Left colon (tissue), 2 donors: ENCODE measurements around the gene VSIR. TPM values are rescaled to one million over a fixed set of nuclear protein-coding genes. Genes with fewer than 3 reads are reported as not detected.

Source experiments
- ATAC-seq: fragments of 200-7000 bp; cut with Tn5 transposase; one replicate; pipeline ENCODE4 v1.9.1; 2020; ENCODE audit warnings: mild to moderate bottlenecking, moderate library complexity
- DNase-seq, 2 donors: peaks; one replicate each; pipeline ENCODE4 v3.0.0-alpha.2; 2020
- intact Hi-C, 2 donors: fragments of 100-400 bp; cut with DNase I in 1 of 2; cut with micrococcal nuclease in 1 of 2; formaldehyde crosslinking; loops; one replicate each; pipeline versions ENCODE4 v1.11.2 to v1.14.0; 2022; cut with DNase I, micrococcal nuclease
- total RNA-seq, 2 donors: library from RNA; stranded (reverse); fragmentation: NEBNext Ultra II Directional; extraction: Animal tissue kit (Norgen Biotek cat#: 25700); gene quantifications; one replicate each; pipeline ENCODE4 v1.2.1, GENCODE V29; 2021
- donor health status: DM: no; HTN: no; CAD: no.
- donor health status: DM: yes; HTN: yes; CAD: no.

Gene VSIR
- total RNA-seq, 2 donors from 2014 or later, result 50.5 to 76.7 TPM

DNA sequence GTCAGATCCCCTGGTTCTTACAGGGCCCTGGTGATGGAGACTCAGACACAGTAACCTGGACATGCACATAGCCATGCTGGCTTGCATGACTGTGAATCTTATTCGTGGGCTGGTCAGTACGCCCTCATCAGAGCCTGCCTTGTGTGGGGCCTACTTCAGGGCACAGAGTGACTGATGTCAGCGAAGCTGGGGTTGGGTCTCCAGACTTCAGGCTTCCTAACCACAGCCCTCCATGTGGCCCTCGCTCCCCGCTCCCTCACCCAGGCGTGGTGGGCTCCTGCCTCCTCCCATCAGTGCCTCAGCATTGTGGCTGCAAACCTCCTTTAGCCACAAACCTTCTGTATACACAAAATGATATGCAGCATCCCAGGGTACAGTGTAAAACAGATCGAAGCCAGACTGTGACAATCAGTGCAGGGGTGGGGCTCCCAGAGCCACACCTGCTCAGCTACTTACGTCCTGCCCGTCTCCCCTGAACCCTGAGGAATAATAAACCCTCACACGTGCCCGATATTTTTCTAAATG is 46.7 kb downstream of the VSIR start:
- intact Hi-C loops, result no loop called here
- DNase-seq (no peak), ATAC-seq (peak; percentile 46)

DNA sequence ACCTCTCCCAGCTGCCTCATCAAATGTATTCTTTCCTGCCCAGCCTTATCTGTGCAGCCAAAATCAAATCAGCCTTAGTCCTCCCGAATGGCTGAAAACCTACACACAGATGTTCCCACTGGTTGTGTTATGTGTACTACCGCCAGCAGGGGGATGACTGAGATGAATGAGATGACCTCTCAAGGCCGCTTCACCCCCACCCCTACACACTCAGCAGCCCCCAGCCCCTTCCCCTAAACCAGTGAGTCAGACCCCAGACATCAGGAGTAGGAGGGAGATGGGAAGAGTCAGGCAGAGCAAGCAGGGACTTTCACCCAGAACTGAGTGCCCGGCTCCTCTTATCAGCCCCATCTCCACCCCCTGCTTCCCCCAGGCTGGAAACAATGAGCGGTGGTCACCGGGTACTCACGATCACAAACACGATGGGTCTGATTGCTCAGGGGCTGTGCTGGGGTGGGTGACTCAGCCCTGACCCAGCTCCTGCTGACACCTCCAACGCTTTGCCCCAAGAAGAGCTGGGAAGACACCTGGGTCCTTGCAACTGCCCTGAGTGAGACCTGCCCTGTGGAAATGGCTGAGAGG is 47.2 kb downstream of the VSIR start:
- ATAC-seq (no peak), DNase-seq (peak in 1 of 2 donors; percentile 61)
- intact Hi-C loops, result no loop called here

DNA sequence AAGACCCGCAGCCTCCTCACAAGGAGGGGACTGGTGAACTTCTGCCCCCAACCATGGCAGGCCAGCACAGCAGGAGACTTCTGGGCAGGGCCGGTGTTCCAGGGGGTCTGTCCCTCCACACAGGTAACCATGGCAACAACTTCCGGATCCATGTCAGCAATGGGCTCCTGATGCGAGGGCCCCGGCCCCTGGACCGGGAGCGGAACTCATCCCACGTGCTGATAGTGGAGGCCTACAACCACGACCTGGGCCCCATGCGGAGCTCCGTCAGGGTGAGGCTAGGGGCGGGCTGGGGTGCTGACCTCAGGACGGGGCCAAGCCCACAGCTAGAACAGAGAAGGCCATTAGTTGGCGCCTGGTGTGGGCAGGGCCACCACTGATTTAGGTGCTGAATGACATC is 48.1 kb downstream of the VSIR start:
- intact Hi-C loops, result no loop called here
- ATAC-seq, result no peak
- no peak for DNase-seq

DNA sequence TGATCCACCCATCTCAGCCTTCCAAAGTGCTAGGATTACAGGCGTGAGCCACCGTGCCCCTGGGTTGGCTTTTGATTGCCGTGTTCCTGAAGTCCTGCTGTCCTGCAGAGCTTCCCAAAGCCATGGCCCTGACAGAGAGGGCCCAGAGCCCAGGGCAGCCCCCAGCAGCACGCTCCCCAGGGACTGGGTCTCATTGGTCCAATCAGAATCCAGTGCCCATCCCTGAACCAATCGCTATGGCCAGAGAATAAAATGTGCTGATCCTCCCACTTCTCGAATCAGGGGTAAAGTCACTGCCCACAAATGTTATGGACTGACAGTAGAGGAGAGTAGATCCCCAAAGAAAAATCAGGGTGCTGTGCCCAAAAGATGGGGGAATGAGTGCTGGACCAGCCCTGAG is 48.8 kb downstream of the VSIR start:
- DNase-seq (no peak), ATAC-seq (no peak)
- intact Hi-C loops, result no loop called here

DNA sequence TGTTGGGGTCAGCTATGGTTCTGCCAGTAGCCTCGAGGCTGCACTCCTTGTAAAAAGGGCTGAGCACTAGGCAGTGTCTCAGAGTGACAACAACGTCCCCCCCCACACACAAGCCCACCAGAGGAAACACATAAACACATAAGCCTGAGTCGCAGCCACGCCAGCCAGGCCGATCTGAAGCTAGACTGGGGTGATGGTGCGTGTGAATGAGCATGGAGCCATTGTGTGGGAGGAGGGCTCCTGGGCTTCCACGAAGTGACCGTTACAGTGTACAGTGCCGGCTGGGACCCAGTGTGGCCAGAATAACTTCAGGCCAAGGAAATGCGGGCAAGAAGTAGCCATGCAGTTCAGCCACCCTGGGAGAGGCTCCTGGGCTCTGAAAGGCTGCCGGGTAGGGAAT is 50.0 kb downstream of the VSIR start:
- DNase-seq, result no peak
- no peak for ATAC-seq
- intact Hi-C loops, result no loop called here

DNA sequence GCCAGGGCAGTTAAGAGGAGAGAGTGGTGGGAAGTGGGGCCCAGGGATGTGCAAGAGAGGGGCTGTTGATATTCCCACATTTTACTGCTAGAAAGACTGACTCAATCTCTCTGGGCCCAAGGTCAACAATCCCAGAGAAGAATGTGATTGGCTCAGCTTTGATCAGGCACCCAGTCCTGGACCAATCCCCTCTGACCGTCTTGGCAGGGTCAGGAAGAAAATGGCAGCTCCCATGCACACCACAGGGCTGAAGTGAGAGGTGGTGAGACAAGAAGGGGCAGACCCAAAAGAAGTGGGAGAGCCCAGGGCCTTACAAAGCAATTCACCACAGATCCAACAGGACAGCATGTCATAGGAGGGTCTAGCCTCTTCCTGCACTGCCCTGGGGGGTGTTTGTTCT is 50.5 kb downstream of the VSIR start:
- intact Hi-C loops, result no loop called here
- ATAC-seq, result no peak
- DNase-seq, result no peak

- ATAC-seq (no peak), DNase-seq (no peak)
- intact Hi-C loops, result no loop called here
Measured at GRCh38 chr10:71721313-71721712, 52.0 kb downstream of the VSIR start.

DNA sequence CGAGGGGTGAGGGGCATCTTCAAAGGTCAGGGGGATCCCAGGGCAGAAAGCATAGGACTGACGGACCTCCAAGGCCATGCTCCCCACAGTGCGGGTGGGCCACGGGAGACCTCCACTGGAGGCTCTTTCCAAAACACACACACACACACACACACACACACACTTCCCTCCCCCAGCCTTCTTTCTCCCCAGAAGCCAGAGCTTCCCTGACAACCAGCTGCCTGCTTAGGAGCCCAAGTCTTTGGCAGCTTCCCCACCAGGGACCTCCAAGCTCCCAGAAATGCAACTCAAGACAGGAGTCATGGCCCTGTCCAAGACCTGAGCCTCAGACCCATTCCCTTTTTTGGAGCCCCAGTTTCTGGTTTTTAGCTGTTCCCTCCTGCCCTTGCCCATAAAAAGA is 53.0 kb downstream of the VSIR start:
- no peak for ATAC-seq
- intact Hi-C loops, result no loop called here
- DNase-seq, result no peak

GRCh38 chr10:71719464-71720201 is 53.7 kb downstream of the VSIR start, which contains the start of gene C10orf105:
TSS of gene C10orf105 (minus strand) at chr10:71719778. CDS start at chr10:71716337, 3,441 bp downstream.
- no peak for DNase-seq
- intact Hi-C loops, result loop anchor here in 1 of 2 donors (10.0 kb wide), 1 partner anchor 55 kb away; the partner anchor contains the start of gene VSIR
- ATAC-seq, result no peak

DNA sequence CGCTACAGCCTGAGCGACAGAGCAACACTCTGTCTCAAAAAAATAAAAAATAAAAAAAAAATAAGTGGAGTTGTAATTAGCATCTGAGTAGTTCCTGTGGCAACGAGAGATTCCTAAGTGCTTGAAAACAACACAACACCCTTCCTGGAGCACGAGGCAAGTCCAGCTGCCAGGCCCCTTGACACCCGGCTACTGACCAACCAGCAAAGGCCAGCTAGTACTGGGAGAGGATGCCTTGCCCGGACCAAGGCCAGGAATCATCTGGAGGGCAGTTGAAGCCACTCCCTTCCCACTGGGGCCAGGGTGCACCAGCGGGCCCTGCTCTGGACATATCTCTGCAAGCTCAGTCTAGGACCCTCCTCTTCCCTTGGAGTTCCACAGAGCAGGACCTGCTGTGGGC is 54.3 kb downstream of the VSIR start:
- ATAC-seq (no peak), DNase-seq (no peak)
- intact Hi-C loops, result loop anchor here in 1 of 2 donors (10.0 kb wide), 1 partner anchor 56 kb away; the partner anchor contains the start of gene VSIR

- ATAC-seq, result no peak
- no peak for DNase-seq
- intact Hi-C loops, result loop anchor here in 1 of 2 donors (10.0 kb wide), 1 partner anchor 57 kb away; the partner anchor contains the start of gene VSIR
Measured at GRCh38 chr10:71718165-71718698, 55.1 kb downstream of the VSIR start.

DNA sequence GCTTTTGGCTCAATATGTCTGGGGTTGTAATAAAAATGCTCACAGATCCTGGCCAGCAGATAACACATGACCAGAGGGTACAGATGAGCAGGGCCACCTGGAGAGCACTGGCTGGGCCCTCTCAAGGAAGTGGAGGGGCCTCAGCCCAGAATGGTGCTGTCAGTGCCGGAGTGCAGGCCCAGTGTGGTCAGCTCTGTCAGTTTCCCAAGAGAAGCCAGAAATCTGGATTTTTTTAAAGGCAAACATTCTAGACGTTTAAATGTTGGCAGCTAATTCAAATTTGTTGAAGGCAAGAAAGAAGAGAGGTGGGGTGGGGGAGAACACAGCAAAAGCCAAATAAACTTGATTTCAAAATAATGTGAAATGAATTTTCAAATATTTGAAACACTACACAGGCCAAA is 55.8 kb downstream of the VSIR start:
- DNase-seq, result no peak
- intact Hi-C loops, result loop anchor here in 1 of 2 donors (10.0 kb wide), 1 partner anchor 57 kb away; the partner anchor contains the start of gene VSIR
- ATAC-seq, result no peak

DNA sequence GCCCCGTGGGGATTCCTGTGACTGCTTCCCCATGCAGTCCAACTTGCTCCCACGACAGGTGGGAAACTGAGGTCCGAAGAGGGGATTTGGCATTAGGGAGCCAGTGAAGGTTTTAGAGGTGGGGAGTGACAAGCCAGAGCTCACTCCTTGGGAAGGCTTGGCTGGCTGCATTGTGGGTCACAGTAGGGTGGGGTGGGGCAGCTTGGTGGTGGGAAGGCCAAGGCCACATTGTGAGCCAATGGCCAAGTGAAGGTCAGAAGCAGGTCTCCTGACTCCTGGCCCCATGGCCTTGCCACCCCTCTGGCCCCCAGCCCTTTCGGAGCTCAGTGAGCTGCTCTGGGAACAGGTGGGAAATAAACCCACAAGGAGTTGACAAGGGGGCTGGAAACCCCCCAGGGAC is 56.3 kb downstream of the VSIR start:
- ATAC-seq, result no peak
- DNase-seq, result no peak
- intact Hi-C loops, result loop anchor here in 1 of 2 donors (10.0 kb wide), 1 partner anchor 58 kb away; the partner anchor contains the start of gene VSIR

- DNase-seq (no peak), ATAC-seq (no peak)
- intact Hi-C loops, result loop anchor here in 1 of 2 donors (10.0 kb wide), 1 partner anchor 58 kb away; the partner anchor contains the start of gene VSIR
Measured at GRCh38 chr10:71716426-71716825, 56.9 kb downstream of the VSIR start.

- intact Hi-C loops, result loop anchor here in 1 of 2 donors (10.0 kb wide), 1 partner anchor 59 kb away; the partner anchor contains the start of gene VSIR
- no peak for DNase-seq
Measured at GRCh38 chr10:71715860-71716259, 57.5 kb downstream of the VSIR start.

GRCh38 chr10:71715026-71715425 is 58.3 kb downstream of the VSIR start:
- ATAC-seq, result no peak
- intact Hi-C loops, result loop anchor here in 1 of 2 donors (10.0 kb wide), 1 partner anchor 60 kb away; the partner anchor contains the start of gene VSIR
- DNase-seq, result no peak

More at GRCh38 chr10:71715860-71716259, 57.5 kb downstream of the VSIR start:
- ATAC-seq, result no peak

DNA sequence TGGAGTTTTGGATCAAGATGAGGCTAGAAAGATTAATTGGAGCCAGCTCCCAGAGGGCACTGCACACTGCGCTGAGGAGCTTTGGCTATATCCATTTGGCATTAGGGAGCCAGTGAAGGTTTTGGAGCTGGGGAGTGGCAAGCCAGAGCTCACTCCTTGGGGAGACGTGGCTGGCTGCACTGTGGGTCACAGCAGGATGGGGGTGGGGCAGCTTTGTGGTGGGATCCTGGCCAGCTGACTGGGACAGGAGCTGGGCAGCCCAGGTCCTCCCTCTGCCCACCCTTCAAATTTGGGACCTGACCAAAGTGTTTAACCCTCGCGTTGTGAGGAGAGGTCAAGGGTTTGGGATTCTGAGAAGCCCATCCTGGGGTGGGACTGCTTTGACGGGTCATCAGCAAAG is 58.7 kb downstream of the VSIR start:
- ATAC-seq (no peak), DNase-seq (no peak)
- intact Hi-C loops, result loop anchor here in 1 of 2 donors (10.0 kb wide), 1 partner anchor 60 kb away; the partner anchor contains the start of gene VSIR

DNA sequence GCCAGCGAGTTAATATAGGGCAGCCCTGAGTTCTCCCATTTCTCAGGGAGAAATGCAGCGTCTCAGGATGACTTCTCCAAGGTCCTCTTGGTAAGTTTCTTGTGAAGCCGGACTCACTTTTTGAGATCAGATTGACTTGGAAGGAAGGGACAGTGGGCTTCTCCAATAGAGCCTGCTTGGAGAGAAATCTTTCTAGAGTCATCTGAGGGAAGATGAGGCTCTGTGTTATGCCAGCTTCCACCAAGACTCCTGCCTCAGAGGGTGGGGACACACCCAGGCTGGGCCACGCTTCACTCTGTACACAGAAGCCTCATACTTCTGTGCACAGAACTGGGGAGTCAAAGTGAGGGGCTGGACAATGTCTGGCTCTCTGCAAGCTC is 59.3 kb downstream of the VSIR start:
- ATAC-seq (peak; percentile 58), DNase-seq (no peak)
- intact Hi-C loops, result loop anchor here in 1 of 2 donors (10.0 kb wide), 1 partner anchor 61 kb away; the partner anchor contains the start of gene VSIR
